ENCODE data around the gene C1QTNF6. TPM values are rescaled to one million over a fixed set of nuclear protein-coding genes. Genes with fewer than 3 reads are reported as not detected.
A peak's percentile ranks its signal among the peaks of the same experiment; 100 is the strongest.

Gene C1QTNF6
- total and polyA plus RNA-seq, 12 donors = 2.2 to 45.7 (median 7.1) TPM

DNA sequence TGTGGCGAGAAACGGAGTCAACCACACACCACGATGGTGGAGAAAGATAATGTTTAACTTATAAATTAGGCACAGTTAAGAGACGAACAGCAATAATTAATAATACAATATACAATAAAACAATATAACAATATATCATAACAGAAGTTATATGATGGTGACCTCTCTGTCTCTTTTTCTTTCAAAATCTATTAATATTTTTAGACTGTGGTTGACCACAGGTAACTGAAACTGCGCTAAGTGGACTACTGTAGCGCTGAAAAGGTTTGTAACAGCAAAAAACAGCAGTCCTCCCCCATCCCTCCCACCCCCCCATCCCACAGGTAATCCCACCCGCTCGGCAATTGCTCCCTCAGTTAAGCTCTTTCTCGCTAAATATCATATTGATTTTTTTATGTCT is 27.8 kb upstream of the C1QTNF6 start:
- no peaks in the 10 kb centered on the region for H3K27me3 ChIP-seq
- WGBS, 4 donors = 81 to 91% (median 84%) methylated on average over 9 of the region's 9 CpGs
- TF ChIP-seq POLR2A (IDR thresholded peaks at IDR 0.05) (no peak), CTCF (IDR thresholded peaks at IDR 0.05) (no peak)

GRCh38 chr22:37214731-37215030 is 26.6 kb upstream of the C1QTNF6 start:
- TF ChIP-seq POLR2A (IDR thresholded peaks at IDR 0.05) = no peak
- no peak for TF ChIP-seq CTCF (IDR thresholded peaks at IDR 0.05)
- H3K27ac ChIP-seq = no peak overlapping the region
- no peaks in the 10 kb centered on the region for H3K27me3 ChIP-seq
- peaks cover 0 to 6% of the 10 kb centered on the region in 2 donors for H3K4me1 ChIP-seq (replicated peaks in 1 of 2)
- H3K9me3 ChIP-seq (replicated peaks in 1 of 3) = no peaks in the 10 kb centered on the region
- WGBS, 4 donors = 81 to 91% (median 89%) methylated on average over 13 of the region's 13 CpGs
- intact Hi-C loops (cut with DNase I) = no loop called here
- DNase-seq = peak in 2 of 7 donors; percentile 5 to 10
- H3K36me3 ChIP-seq (replicated peaks in 1 of 2) = no peaks in the 10 kb centered on the region
- H3K4me3 ChIP-seq = no peak overlapping the region

More for the DNA sequence above, 27.8 kb upstream of the C1QTNF6 start:
- Histone ChIP-seq H3K4me1 (replicated peaks in 1 of 2) (peaks cover 0 to 6% of the 10 kb centered on the region in 2 donors), H3K36me3 (replicated peaks in 1 of 2) (no peaks in the 10 kb centered on the region), H3K9me3 (replicated peaks in 1 of 3) (no peaks in the 10 kb centered on the region), H3K4me3 (no peak overlapping the region), H3K27ac (no peak overlapping the region)
- intact Hi-C loops (cut with DNase I) = no loop called here
- no peak for DNase-seq

GRCh38 chr22:37213941-37214730 is 26.1 kb upstream of the C1QTNF6 start:
- no peaks in the 10 kb centered on the region for H3K36me3 ChIP-seq (replicated peaks in 1 of 2)
- 79 to 89% (median 85%) methylated on average over 12 to 13 of the region's 13 CpGs for WGBS, 4 donors
- H3K9me3 ChIP-seq (replicated peaks in 1 of 3) = no peaks in the 10 kb centered on the region
- H3K4me1 ChIP-seq (replicated peaks in 1 of 2) = peaks cover 0 to 6% of the 10 kb centered on the region in 2 donors
- intact Hi-C loops (cut with DNase I) = no loop called here
- H3K4me3 ChIP-seq = no peak overlapping the region
- H3K27ac ChIP-seq = no peak overlapping the region
- no peaks in the 10 kb centered on the region for H3K27me3 ChIP-seq
- TF ChIP-seq POLR2A (IDR thresholded peaks at IDR 0.05) (no peak), CTCF (IDR thresholded peaks at IDR 0.05) (no peak)
- DNase-seq = peak in 2 of 7 donors; percentile 7 to 14

GRCh38 chr22:37213218-37213855 is 25.3 kb upstream of the C1QTNF6 start:
- H3K4me1 ChIP-seq (replicated peaks in 1 of 2) = peaks cover 0 to 6% of the 10 kb centered on the region in 2 donors
- H3K36me3 ChIP-seq (replicated peaks in 1 of 2) = no peaks in the 10 kb centered on the region
- no peaks in the 10 kb centered on the region for H3K27me3 ChIP-seq
- peak in 2 of 7 donors; percentile 10 to 13 for DNase-seq
- no peak for TF ChIP-seq CTCF (IDR thresholded peaks at IDR 0.05)
- TF ChIP-seq POLR2A (IDR thresholded peaks at IDR 0.05) = no peak
- 84 to 90% (median 88%) methylated on average over 12 to 18 of the region's 18 CpGs for WGBS, 4 donors
- intact Hi-C loops (cut with DNase I) = no loop called here
- H3K4me3 ChIP-seq = no peak overlapping the region
- no peaks in the 10 kb centered on the region for H3K9me3 ChIP-seq (replicated peaks in 1 of 3)
- H3K27ac ChIP-seq = no peak overlapping the region

All from adrenal gland (tissue), 12 donors.